HEK293 (cell line): Measurements from ENCODE around the gene TTLL9.

Source experiments
- CTCF ChIA-PET: fragments of 350-600 bp; formaldehyde crosslinking; extraction: SDS; loops from one replicate; lab custom pipeline; 2021; ENCODE audit warnings: antibody characterized with exemption; lab: Yijun Ruan, JAX
- POLR2A ChIA-PET: fragments of 300-600 bp; formaldehyde crosslinking; extraction: SDS; loops from one replicate; lab custom pipeline; 2020; ENCODE audit warnings: antibody characterized with exemption, inconsistent platforms; lab: Yijun Ruan, JAX
- H3K27ac ChIP-seq: fragments of 200-500 bp; sonication (Bioruptor generic); 2 replicates; pipeline ENCODE4 v1.5.1; 2014; ENCODE audit warnings: low read depth, low read length, control low read depth, inconsistent platforms; ENCODE audit errors: extremely low read depth
- H3K36me3 ChIP-seq, 2 experiments: fragments of 200-500 bp in 1 of 2; sonication (Bioruptor generic) in 1 of 2; 1 replicate in 1 of 2; 2 replicates in 1 of 2; pipeline ENCODE4 v1.5.1; 2014 to 2017; ENCODE audit warnings: inconsistent platforms in 2 of 2, low read length in 2 of 2; ENCODE audit not compliant: control insufficient read depth in 2 of 2, insufficient read depth in 1 of 2
- H3K4me1 ChIP-seq: fragments of 200-500 bp; sonication (Bioruptor generic); 2 replicates; pipeline ENCODE4 v1.5.1; 2014; ENCODE audit warnings: mild to moderate bottlenecking, low read length, inconsistent platforms; ENCODE audit not compliant: control insufficient read depth, insufficient read depth
- H3K4me3 ChIP-seq: 2 replicates; pipeline ENCODE4 v1.5.1; 2011; ENCODE audit warnings: low read depth, mild to moderate bottlenecking, control low read depth, low read length, moderate library complexity
- H3K9me3 ChIP-seq: fragments of 200-500 bp; sonication (Bioruptor generic); 2 replicates; pipeline ENCODE4 v1.5.1; 2014; ENCODE audit warnings: low read depth, low read length, inconsistent platforms; ENCODE audit not compliant: control insufficient read depth, insufficient read depth
- GLIS1 ChIP-seq: fragments of 450-650 bp; formaldehyde crosslinking; IDR thresholded peaks from 2 replicates; pipeline ENCODE4 v1.5.1; 2016; ENCODE audit warnings: missing biosample characterization, missing genetic modification characterization
- SP3 ChIP-seq: fragments of 450-650 bp; formaldehyde crosslinking; IDR thresholded peaks from 2 replicates; pipeline ENCODE4 v1.5.1; 2016; ENCODE audit warnings: missing biosample characterization, missing genetic modification characterization
- ZNF140 ChIP-seq: fragments of 450-650 bp; formaldehyde crosslinking; IDR thresholded peaks from 2 replicates; pipeline ENCODE4 v1.5.1; 2016; ENCODE audit warnings: missing biosample characterization, missing genetic modification characterization
- ZNF2 ChIP-seq: fragments of 450-650 bp; formaldehyde crosslinking; IDR thresholded peaks from 2 replicates; pipeline ENCODE4 v1.5.1; 2016; ENCODE audit warnings: missing biosample characterization, missing genetic modification characterization
- ZNF777 ChIP-seq: fragments of 450-650 bp; formaldehyde crosslinking; IDR thresholded peaks from 2 replicates; pipeline ENCODE4 v1.5.1; 2017; ENCODE audit warnings: missing biosample characterization, missing genetic modification characterization, borderline replicate concordance
- TF ChIP-seq, protein P1 (sequence below): fragments of 450-650 bp; formaldehyde crosslinking; IDR thresholded peaks from 2 replicates; pipeline ENCODE4 v1.5.1; 2016; ENCODE audit warnings: missing biosample characterization, missing genetic modification characterization
- TF ChIP-seq, protein P2 (sequence below): fragments of 450-650 bp; formaldehyde crosslinking; IDR thresholded peaks from 2 replicates; pipeline ENCODE4 v1.5.1; 2017; ENCODE audit warnings: missing biosample characterization, missing genetic modification characterization
- TF ChIP-seq, protein P3 (sequence below): fragments of 450-650 bp; formaldehyde crosslinking; optimal IDR thresholded peaks from 2 replicates; pipeline ENCODE3; 2016; ENCODE audit warnings: missing biosample characterization, mild to moderate bottlenecking, missing genetic modification characterization
- TF ChIP-seq, protein P4 (sequence below): fragments of 450-650 bp; formaldehyde crosslinking; IDR thresholded peaks from 2 replicates; pipeline ENCODE4 v1.5.1; 2016; ENCODE audit warnings: missing biosample characterization, missing genetic modification characterization
- TF ChIP-seq, protein P5 (sequence below): fragments of 450-650 bp; formaldehyde crosslinking; IDR thresholded peaks from 2 replicates; pipeline ENCODE4 v1.5.1; 2017; ENCODE audit warnings: missing biosample characterization, missing genetic modification characterization
- TF ChIP-seq, protein P6 (sequence below): fragments of 450-650 bp; IDR thresholded peaks from 2 replicates; pipeline ENCODE4 v1.5.1; 2018; ENCODE audit warnings: missing biosample characterization, mild to moderate bottlenecking, missing genetic modification characterization
- TF ChIP-seq, protein P7 (sequence below): fragments of 450-650 bp; formaldehyde crosslinking; IDR thresholded peaks from 2 replicates; pipeline ENCODE4 v1.5.1; 2016; ENCODE audit warnings: missing biosample characterization, missing genetic modification characterization
- TF ChIP-seq, protein P8 (sequence below): fragments of 450-650 bp; formaldehyde crosslinking; IDR thresholded peaks from 2 replicates; pipeline ENCODE4 v1.5.1; 2016; ENCODE audit warnings: missing biosample characterization, missing genetic modification characterization, borderline replicate concordance

The TTLL9 gene

DNA sequence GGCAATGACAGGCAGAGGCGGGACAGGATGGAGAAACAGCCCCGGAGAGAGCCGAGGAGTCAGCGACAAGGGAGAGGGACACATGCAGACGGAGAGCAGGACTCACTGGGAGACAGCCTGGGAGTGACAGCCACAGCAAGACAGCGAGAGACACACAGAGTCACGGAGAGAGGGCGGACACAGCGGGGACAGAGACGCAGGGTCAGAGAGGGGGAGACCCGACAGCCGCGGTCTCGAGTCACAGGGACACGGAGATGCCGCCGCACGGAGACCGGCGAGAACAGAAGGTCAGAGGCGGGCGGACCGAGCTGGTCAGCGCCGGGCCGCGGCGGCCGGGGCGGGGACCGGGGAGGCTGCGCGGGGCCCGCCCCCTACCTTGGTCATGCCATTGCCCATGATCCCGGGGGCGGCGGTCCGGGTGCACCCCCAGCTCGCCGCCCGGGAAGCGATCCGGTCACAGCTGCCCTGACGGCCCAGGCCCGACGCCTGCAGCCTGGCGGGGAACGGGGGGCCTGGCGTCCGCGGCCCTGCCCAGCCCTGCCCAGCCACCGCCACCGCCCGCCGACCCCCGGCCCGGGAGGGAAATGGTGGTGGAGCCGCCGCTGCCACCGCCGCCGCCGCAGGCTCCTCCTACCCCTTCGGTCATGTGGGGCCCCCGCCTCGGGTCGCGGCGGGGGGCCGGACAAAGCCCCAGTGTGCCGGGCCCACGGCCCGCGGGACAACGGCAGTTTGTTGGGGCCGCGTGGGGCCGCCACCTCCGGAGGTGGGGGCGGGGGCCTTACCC lies at the start of gene TTLL9, which contains the start of gene DUSP15 (continued):
- TF ChIP-seq, protein P1, sequence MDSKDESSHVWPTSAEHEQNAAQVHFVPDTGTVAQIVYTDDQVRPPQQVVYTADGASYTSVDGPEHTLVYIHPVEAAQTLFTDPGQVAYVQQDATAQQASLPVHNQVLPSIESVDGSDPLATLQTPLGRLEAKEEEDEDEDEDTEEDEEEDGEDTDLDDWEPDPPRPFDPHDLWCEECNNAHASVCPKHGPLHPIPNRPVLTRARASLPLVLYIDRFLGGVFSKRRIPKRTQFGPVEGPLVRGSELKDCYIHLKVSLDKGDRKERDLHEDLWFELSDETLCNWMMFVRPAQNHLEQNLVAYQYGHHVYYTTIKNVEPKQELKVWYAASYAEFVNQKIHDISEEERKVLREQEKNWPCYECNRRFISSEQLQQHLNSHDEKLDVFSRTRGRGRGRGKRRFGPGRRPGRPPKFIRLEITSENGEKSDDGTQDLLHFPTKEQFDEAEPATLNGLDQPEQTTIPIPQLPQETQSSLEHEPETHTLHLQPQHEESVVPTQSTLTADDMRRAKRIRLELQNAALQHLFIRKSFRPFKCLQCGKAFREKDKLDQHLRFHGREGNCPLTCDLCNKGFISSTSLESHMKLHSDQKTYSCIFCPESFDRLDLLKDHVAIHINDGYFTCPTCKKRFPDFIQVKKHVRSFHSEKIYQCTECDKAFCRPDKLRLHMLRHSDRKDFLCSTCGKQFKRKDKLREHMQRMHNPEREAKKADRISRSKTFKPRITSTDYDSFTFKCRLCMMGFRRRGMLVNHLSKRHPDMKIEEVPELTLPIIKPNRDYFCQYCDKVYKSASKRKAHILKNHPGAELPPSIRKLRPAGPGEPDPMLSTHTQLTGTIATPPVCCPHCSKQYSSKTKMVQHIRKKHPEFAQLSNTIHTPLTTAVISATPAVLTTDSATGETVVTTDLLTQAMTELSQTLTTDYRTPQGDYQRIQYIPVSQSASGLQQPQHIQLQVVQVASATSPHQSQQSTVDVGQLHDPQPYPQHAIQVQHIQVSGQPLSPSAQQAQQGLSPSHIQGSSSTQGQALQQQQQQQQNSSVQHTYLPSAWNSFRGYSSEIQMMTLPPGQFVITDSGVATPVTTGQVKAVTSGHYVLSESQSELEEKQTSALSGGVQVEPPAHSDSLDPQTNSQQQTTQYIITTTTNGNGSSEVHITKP (tag by site-specific recombination), result peak; percentile 78
- TF ChIP-seq, protein P2, sequence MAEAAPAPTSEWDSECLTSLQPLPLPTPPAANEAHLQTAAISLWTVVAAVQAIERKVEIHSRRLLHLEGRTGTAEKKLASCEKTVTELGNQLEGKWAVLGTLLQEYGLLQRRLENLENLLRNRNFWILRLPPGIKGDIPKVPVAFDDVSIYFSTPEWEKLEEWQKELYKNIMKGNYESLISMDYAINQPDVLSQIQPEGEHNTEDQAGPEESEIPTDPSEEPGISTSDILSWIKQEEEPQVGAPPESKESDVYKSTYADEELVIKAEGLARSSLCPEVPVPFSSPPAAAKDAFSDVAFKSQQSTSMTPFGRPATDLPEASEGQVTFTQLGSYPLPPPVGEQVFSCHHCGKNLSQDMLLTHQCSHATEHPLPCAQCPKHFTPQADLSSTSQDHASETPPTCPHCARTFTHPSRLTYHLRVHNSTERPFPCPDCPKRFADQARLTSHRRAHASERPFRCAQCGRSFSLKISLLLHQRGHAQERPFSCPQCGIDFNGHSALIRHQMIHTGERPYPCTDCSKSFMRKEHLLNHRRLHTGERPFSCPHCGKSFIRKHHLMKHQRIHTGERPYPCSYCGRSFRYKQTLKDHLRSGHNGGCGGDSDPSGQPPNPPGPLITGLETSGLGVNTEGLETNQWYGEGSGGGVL (tag by site-specific recombination), result peak; percentile 11; the same call in 1 of the 2 replicates
- TF ChIP-seq ZNF2 (tag by site-specific recombination), result no peak
- TF ChIP-seq, protein P3, sequence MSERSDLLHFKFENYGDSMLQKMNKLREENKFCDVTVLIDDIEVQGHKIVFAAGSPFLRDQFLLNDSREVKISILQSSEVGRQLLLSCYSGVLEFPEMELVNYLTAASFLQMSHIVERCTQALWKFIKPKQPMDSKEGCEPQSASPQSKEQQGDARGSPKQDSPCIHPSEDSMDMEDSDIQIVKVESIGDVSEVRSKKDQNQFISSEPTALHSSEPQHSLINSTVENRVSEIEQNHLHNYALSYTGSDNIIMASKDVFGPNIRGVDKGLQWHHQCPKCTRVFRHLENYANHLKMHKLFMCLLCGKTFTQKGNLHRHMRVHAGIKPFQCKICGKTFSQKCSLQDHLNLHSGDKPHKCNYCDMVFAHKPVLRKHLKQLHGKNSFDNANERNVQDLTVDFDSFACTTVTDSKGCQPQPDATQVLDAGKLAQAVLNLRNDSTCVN (tag by site-specific recombination), result peak; percentile 25
- TF ChIP-seq GLIS1 (tag by site-specific recombination), result peak; percentile 90
- TF ChIP-seq, protein P4, sequence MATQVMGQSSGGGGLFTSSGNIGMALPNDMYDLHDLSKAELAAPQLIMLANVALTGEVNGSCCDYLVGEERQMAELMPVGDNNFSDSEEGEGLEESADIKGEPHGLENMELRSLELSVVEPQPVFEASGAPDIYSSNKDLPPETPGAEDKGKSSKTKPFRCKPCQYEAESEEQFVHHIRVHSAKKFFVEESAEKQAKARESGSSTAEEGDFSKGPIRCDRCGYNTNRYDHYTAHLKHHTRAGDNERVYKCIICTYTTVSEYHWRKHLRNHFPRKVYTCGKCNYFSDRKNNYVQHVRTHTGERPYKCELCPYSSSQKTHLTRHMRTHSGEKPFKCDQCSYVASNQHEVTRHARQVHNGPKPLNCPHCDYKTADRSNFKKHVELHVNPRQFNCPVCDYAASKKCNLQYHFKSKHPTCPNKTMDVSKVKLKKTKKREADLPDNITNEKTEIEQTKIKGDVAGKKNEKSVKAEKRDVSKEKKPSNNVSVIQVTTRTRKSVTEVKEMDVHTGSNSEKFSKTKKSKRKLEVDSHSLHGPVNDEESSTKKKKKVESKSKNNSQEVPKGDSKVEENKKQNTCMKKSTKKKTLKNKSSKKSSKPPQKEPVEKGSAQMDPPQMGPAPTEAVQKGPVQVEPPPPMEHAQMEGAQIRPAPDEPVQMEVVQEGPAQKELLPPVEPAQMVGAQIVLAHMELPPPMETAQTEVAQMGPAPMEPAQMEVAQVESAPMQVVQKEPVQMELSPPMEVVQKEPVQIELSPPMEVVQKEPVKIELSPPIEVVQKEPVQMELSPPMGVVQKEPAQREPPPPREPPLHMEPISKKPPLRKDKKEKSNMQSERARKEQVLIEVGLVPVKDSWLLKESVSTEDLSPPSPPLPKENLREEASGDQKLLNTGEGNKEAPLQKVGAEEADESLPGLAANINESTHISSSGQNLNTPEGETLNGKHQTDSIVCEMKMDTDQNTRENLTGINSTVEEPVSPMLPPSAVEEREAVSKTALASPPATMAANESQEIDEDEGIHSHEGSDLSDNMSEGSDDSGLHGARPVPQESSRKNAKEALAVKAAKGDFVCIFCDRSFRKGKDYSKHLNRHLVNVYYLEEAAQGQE (tag by site-specific recombination), result peak; percentile 65; the same call in 1 of the 2 replicates
- TF ChIP-seq, protein P5, sequence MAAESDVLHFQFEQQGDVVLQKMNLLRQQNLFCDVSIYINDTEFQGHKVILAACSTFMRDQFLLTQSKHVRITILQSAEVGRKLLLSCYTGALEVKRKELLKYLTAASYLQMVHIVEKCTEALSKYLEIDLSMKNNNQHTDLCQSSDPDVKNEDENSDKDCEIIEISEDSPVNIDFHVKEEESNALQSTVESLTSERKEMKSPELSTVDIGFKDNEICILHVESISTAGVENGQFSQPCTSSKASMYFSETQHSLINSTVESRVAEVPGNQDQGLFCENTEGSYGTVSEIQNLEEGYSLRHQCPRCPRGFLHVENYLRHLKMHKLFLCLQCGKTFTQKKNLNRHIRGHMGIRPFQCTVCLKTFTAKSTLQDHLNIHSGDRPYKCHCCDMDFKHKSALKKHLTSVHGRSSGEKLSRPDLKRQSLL (tag by site-specific recombination), result peak; percentile 21; the same call in 1 of the 2 replicates
- TF ChIP-seq, protein P6, sequence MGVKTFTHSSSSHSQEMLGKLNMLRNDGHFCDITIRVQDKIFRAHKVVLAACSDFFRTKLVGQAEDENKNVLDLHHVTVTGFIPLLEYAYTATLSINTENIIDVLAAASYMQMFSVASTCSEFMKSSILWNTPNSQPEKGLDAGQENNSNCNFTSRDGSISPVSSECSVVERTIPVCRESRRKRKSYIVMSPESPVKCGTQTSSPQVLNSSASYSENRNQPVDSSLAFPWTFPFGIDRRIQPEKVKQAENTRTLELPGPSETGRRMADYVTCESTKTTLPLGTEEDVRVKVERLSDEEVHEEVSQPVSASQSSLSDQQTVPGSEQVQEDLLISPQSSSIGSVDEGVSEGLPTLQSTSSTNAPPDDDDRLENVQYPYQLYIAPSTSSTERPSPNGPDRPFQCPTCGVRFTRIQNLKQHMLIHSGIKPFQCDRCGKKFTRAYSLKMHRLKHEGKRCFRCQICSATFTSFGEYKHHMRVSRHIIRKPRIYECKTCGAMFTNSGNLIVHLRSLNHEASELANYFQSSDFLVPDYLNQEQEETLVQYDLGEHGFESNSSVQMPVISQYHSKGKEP, result no peak

DNA sequence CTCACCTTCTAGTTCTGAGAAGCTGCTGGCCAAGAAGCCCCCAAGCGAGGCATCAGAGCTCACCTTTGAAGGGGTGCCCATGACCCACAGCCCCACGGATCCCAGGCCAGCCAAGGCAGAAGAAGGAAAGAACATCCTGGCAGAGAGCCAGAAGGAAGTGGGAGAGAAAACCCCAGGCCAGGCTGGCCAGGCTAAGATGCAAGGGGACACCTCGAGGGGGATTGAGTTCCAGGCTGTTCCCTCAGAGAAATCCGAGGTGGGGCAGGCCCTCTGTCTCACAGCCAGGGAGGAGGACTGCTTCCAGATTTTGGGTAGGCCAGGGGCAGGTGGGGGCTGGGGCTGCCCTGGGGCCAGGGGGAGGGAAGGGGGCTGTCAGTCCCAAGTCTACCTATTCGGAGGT lies 49.0 kb upstream of the TTLL9 start:
- Histone ChIP-seq H3K4me1 (no peaks in the 10 kb centered on the region), H3K4me3 (no peak overlapping the region), H3K36me3 (no peaks in the 10 kb centered on the region), H3K27ac (no peak overlapping the region), H3K9me3 (no peaks in the 10 kb centered on the region)
- ChIA-PET POLR2A (no interaction called here), CTCF (interaction anchor here (0.7 to 4.1 kb wide), 4 partner anchors 25 to 130 kb away, joined by 3 to 46 read pairs (median 14); partner anchors contain the start of genes FOXS1 and PDRG1)
- TF ChIP-seq, protein P7, sequence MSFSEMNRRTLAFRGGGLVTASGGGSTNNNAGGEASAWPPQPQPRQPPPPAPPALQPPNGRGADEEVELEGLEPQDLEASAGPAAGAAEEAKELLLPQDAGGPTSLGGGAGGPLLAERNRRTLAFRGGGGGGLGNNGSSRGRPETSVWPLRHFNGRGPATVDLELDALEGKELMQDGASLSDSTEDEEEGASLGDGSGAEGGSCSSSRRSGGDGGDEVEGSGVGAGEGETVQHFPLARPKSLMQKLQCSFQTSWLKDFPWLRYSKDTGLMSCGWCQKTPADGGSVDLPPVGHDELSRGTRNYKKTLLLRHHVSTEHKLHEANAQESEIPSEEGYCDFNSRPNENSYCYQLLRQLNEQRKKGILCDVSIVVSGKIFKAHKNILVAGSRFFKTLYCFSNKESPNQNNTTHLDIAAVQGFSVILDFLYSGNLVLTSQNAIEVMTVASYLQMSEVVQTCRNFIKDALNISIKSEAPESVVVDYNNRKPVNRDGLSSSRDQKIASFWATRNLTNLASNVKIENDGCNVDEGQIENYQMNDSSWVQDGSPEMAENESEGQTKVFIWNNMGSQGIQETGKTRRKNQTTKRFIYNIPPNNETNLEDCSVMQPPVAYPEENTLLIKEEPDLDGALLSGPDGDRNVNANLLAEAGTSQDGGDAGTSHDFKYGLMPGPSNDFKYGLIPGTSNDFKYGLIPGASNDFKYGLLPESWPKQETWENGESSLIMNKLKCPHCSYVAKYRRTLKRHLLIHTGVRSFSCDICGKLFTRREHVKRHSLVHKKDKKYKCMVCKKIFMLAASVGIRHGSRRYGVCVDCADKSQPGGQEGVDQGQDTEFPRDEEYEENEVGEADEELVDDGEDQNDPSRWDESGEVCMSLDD (tag by site-specific recombination), result no peak
- TF ChIP-seq ZNF777 (tag by site-specific recombination), result no peak
- TF ChIP-seq SP3 (tag by site-specific recombination), result no peak
- TF ChIP-seq, protein P8, sequence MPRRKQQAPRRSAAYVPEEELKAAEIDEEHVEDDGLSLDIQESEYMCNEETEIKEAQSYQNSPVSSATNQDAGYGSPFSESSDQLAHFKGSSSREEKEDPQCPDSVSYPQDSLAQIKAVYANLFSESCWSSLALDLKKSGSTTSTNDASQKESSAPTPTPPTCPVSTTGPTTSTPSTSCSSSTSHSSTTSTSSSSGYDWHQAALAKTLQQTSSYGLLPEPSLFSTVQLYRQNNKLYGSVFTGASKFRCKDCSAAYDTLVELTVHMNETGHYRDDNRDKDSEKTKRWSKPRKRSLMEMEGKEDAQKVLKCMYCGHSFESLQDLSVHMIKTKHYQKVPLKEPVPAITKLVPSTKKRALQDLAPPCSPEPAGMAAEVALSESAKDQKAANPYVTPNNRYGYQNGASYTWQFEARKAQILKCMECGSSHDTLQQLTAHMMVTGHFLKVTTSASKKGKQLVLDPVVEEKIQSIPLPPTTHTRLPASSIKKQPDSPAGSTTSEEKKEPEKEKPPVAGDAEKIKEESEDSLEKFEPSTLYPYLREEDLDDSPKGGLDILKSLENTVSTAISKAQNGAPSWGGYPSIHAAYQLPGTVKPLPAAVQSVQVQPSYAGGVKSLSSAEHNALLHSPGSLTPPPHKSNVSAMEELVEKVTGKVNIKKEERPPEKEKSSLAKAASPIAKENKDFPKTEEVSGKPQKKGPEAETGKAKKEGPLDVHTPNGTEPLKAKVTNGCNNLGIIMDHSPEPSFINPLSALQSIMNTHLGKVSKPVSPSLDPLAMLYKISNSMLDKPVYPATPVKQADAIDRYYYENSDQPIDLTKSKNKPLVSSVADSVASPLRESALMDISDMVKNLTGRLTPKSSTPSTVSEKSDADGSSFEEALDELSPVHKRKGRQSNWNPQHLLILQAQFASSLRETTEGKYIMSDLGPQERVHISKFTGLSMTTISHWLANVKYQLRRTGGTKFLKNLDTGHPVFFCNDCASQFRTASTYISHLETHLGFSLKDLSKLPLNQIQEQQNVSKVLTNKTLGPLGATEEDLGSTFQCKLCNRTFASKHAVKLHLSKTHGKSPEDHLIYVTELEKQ (tag by site-specific recombination), result no peak
- no peak for TF ChIP-seq ZNF140 (tag by site-specific recombination)
